NCI-H526 treated with DMSO at 0.1 percent for 48 hours (cell line): ENCODE data around the gene PRKG2.

Experiments
- DNase-seq: peaks from one replicate; lab custom pipeline; 2025; lab: John Stamatoyannopoulos, UW

Gene PRKG2

GRCh38 chr4:81039351-81039972, 175.6 kb downstream of the PRKG2 start:
- DNase-seq = no peak

- no peak for DNase-seq
Measured at GRCh38 chr4:81038636-81039350, 176.2 kb downstream of the PRKG2 start.
